DOHH2 (cell line): Measurements from ENCODE around the gene GPR55.
A peak's percentile ranks its signal among the peaks of the same experiment; 100 is the strongest.

Experiments used
- H3F3A ChIP-seq: fragments of 200-600 bp; sonication (generic), shearing (Covaris generic); 2 replicates; pipeline ENCODE4 v1.6.0; 2016; ENCODE audit warnings: antibody characterized with exemption, mild to moderate bottlenecking; ENCODE audit not compliant: control insufficient read depth, insufficient read depth
- H3K27ac ChIP-seq: fragments of 200-600 bp; sonication (generic); 2 replicates; pipeline ENCODE4 v1.5.1; 2014; ENCODE audit warnings: low read depth, mild to moderate bottlenecking, low read length, moderate library complexity
- H3K27me3 ChIP-seq: fragments of 200-600 bp; sonication (generic); 2 replicates; pipeline ENCODE4 v1.6.1; 2014; ENCODE audit warnings: mild to moderate bottlenecking, low read length, mixed read lengths; ENCODE audit not compliant: control insufficient read depth
- H3K36me3 ChIP-seq: fragments of 200-600 bp; sonication (generic); 2 replicates; pipeline ENCODE4 v1.6.1; 2014; ENCODE audit warnings: mild to moderate bottlenecking, low read length, moderate library complexity, mixed read lengths; ENCODE audit not compliant: control insufficient read depth
- H3K4me1 ChIP-seq: fragments of 200-600 bp; sonication (generic); 2 replicates; pipeline ENCODE4 v1.6.1; 2014; ENCODE audit warnings: mild to moderate bottlenecking, low read length, mixed read lengths; ENCODE audit not compliant: control insufficient read depth
- H3K4me2 ChIP-seq: fragments of 200-600 bp; sonication (generic); 2 replicates; pipeline ENCODE4 v1.6.0; 2014; ENCODE audit warnings: mild to moderate bottlenecking, low read length, moderate library complexity
- H3K4me3 ChIP-seq: fragments of 200-600 bp; sonication (generic); 2 replicates; pipeline ENCODE4 v1.5.1; 2014; ENCODE audit warnings: mild to moderate bottlenecking, low read length, mixed read lengths
- H3K79me2 ChIP-seq: fragments of 200-600 bp; sonication (generic); 2 replicates; pipeline ENCODE4 v1.6.1; 2014; ENCODE audit warnings: mild to moderate bottlenecking, low read length, mixed read lengths; ENCODE audit not compliant: control insufficient read depth
- H3K9me2 ChIP-seq: fragments of 200-600 bp; sonication (generic); replicated peaks from 2 replicates; pipeline ENCODE4 v1.6.1; 2014; ENCODE audit warnings: mild to moderate bottlenecking, low read length, mixed read lengths; ENCODE audit not compliant: control insufficient read depth
- H3K9me3 ChIP-seq: fragments of 200-600 bp; sonication (generic); 2 replicates; pipeline ENCODE4 v1.6.1; 2014; ENCODE audit warnings: antibody characterized with exemption, low read length, mixed read lengths; ENCODE audit not compliant: control insufficient read depth, insufficient read depth
- H4K20me1 ChIP-seq: fragments of 200-600 bp; sonication (generic); 2 replicates; pipeline ENCODE4 v1.6.0; 2014; ENCODE audit warnings: low read depth, mild to moderate bottlenecking, antibody characterized with exemption, low read length, moderate library complexity; ENCODE audit not compliant: control insufficient read depth, insufficient read depth
- EZH2phosphoT487 ChIP-seq: fragments of 200-600 bp; sonication (generic); IDR thresholded peaks from 2 replicates; pipeline ENCODE4 v1.6.1; 2017; ENCODE audit warnings: borderline replicate concordance, mild to moderate bottlenecking, antibody characterized with exemption, low read length, moderate library complexity, mixed read lengths
- TF ChIP-seq, protein P1 (sequence below): fragments of 200-600 bp; sonication (generic); IDR thresholded peaks from one replicate; pipeline ENCODE4 v1.5.1; 2014; ENCODE audit warnings: antibody characterized with exemption, mild to moderate bottlenecking, low read depth, low read length; ENCODE audit not compliant: poor library complexity, severe bottlenecking

Gene GPR55

DNA sequence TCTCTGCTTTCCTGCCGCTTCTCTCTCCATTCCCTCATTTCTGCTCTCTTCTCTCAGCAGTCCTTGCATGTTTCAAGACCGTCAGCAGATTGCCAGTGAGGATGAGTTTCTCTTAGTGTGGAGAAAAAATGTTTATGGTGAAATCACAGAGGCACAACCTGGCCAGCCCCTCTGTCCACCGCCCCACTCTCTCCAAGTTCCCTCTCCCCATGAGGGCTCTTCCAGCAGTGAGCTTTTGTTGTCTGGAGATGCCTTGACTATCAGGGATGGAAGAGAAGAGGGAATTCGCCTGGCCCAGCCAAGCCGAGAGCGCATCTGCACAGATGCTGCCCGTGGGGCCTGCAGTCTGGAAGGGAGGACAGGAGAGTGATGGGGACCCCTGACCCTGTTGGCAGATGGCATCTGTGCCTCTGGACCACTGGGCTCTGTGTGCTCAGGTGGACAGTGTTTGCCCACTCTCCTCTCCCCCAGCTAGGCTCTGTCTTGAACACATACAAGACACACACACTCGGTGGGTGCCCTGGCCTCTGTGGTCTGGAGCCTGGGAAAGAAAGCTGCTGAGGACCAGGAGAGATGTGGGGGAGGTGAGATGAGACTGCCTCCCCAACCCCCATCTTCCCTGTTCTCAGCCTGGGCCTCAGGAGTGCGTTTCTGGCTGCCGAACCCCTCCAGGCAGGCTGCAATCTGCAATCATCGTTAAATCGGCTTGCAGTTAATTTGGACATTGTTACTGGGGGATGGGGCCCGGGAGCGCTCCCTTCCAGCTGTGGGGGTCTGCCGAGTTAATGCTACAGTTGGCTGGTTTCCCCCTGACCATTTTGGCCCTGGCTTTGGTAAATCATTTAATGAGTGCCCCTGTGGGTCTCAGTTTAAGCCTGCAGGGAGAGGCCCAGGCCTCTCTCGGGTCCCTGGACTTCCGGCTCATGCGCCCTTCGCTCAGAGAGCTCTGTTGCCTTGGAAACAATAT is 55.8 kb downstream of the GPR55 start:
- Histone ChIP-seq H4K20me1 (no peaks in the 10 kb centered on the region; the same call in 1 of the 2 replicates), H3K4me3 (no peak overlapping the region), H3K36me3 (no peaks in the 10 kb centered on the region), H3K4me1 (peaks cover 75% of the 10 kb centered on the region), H3F3A (peaks cover 8% of the 10 kb centered on the region), H3K27ac (no peak overlapping the region), H3K4me2 (no peak overlapping the region), H3K27me3 (peaks cover 7% of the 10 kb centered on the region), H3K9me2 (no peaks in the 10 kb centered on the region), H3K79me2 (no peaks in the 10 kb centered on the region), H3K9me3 (no peaks in the 10 kb centered on the region)
- TF ChIP-seq, protein P1, sequence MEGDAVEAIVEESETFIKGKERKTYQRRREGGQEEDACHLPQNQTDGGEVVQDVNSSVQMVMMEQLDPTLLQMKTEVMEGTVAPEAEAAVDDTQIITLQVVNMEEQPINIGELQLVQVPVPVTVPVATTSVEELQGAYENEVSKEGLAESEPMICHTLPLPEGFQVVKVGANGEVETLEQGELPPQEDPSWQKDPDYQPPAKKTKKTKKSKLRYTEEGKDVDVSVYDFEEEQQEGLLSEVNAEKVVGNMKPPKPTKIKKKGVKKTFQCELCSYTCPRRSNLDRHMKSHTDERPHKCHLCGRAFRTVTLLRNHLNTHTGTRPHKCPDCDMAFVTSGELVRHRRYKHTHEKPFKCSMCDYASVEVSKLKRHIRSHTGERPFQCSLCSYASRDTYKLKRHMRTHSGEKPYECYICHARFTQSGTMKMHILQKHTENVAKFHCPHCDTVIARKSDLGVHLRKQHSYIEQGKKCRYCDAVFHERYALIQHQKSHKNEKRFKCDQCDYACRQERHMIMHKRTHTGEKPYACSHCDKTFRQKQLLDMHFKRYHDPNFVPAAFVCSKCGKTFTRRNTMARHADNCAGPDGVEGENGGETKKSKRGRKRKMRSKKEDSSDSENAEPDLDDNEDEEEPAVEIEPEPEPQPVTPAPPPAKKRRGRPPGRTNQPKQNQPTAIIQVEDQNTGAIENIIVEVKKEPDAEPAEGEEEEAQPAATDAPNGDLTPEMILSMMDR: no peak
- no peak for TF ChIP-seq EZH2phosphoT487

DNA sequence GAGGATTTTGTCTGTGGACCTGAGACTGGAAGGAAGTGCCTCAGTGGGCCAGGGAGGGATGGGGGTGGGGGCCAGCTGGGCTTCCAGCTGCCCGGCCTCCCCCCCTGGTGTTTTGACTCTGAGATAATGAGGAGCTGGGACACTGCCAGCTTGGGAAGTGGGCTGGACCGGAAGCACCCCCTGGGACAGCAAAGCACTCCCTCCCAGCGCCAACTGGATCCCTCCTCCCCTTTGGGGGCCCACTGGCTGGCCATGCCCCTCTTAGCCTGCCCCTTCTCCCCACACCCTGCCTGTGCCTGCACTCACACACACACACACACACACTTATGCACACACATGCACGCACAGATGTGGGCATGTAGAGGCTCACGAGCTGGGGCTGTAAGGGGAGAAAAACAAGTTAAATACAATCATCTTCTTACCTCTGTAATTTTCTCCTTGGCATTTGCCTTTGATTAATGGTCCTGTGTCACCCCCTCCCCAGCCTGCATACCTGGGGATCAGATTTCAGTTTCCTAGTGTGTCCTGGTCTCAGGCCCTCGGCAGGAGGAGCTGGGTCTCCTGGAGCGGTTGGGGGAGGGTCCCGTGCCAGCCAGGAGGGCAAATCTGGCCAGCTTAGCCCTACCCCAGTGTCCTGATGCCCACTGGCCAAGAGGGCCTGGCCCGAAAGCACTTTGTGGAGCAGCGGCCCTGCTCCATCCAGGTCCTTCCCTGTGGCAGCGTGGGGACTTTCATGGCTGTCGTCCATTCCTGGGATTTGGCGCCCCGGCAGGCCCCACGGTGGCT is 56.7 kb downstream of the GPR55 start:
- Histone ChIP-seq H3K36me3 (no peaks in the 10 kb centered on the region), H3K4me3 (no peak overlapping the region), H3F3A (peaks cover 8% of the 10 kb centered on the region), H3K9me3 (no peaks in the 10 kb centered on the region), H3K79me2 (no peaks in the 10 kb centered on the region), H3K27ac (no peak overlapping the region), H3K4me2 (no peak overlapping the region), H3K27me3 (peaks cover 15% of the 10 kb centered on the region), H4K20me1 (no peaks in the 10 kb centered on the region; the same call in 1 of the 2 replicates), H3K9me2 (no peaks in the 10 kb centered on the region), H3K4me1 (peaks cover 67% of the 10 kb centered on the region)
- TF ChIP-seq, protein P1: no peak
- no peak for TF ChIP-seq EZH2phosphoT487

DNA sequence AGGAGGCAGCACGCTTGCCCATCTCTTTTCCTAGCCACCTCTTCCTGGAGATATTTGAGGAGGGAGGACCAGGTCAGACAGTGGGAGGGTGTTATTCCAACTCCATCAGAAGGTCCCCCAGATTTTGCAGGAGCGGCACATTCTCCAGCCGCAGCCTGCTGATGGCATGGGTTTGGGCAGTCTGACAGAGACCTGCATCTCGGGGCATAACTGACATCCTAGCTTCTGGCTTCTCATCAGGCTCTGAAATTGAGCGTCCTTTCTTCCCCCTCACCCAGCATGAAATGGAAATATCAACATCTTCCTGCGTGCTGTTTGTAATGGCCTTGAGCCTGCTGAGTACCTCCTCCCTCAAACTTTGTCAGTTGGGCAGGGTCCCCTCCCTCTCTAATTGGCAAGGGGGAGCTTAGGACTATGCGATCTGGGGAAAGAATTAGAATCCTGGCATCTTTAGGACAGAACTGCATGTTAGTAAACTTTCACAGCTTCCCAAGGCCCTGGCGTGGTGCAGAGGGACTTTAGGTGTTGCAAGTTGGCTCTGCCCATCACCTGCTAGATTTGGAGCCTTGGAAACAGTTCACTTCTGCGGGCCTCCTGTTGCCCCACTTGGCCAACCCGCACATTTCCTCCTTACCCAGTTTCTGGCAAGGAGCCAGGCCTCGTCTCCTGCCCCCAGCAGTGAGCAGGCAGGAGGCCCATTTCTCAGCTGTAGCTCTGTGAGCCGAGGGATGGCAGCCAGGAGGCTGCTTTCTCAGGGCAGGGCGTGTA is 58.1 kb downstream of the GPR55 start:
- no peaks in the 10 kb centered on the region for H3K9me2 ChIP-seq
- H3K27ac ChIP-seq: 0 out of 2 replicates have a peak overlapping the region, but pooled peaks have one; percentile 6
- H4K20me1 ChIP-seq: no peaks in the 10 kb centered on the region; the same call in 1 of the 2 replicates
- H3K9me3 ChIP-seq: no peaks in the 10 kb centered on the region
- H3K79me2 ChIP-seq: no peaks in the 10 kb centered on the region
- peaks cover 53% of the 10 kb centered on the region for H3K4me1 ChIP-seq
- H3K4me3 ChIP-seq: peak overlapping the region; percentile 36
- H3F3A ChIP-seq: peaks cover 8% of the 10 kb centered on the region
- H3K4me2 ChIP-seq: peak overlapping the region; percentile 81
- TF ChIP-seq, protein P1: no peak
- TF ChIP-seq EZH2phosphoT487: no peak
- no peaks in the 10 kb centered on the region for H3K36me3 ChIP-seq
- H3K27me3 ChIP-seq: peaks cover 18% of the 10 kb centered on the region
